Sigmoid colon (tissue), 4 donors: ENCODE data around the gene MKKS.

Experiments
- CTCF ChIP-seq, 4 experiments: fragments of 450-650 bp in 3 of 4; fragments of 200-600 bp in 1 of 4; IDR thresholded peaks; one replicate each; pipeline ENCODE4 v1.5.1; 2016 to 2019; ENCODE audit warnings: antibody characterized with exemption in 4 of 4, mild to moderate bottlenecking in 3 of 4, moderate library complexity in 2 of 4
- POLR2A ChIP-seq, 2 donors: fragments of 450-650 bp; IDR thresholded peaks; one replicate each; pipeline ENCODE4 v1.6.1; 2016; ENCODE audit warnings: antibody characterized with exemption in 2 of 2, mild to moderate bottlenecking in 2 of 2, moderate library complexity in 2 of 2
- POLR2AphosphoS5 ChIP-seq, 4 donors: sonication (generic); formaldehyde crosslinking; IDR thresholded peaks; one replicate each; pipeline ENCODE4 v1.6.1; 2017; ENCODE audit warnings: antibody characterized with exemption in 4 of 4

- TF ChIP-seq CTCF (IDR thresholded peaks at IDR 0.05) (no peak), POLR2AphosphoS5 (IDR thresholded peaks at IDR 0.05) (no peak), POLR2A (IDR thresholded peaks at IDR 0.05) (no peak)
Observed at GRCh38 chr20:10385850-10386544, 48.0 kb downstream of the MKKS start.
